GM10266 (cell line): ENCODE results near the gene NRP1.

Experiments used
- DNase-seq: peaks from one replicate; pipeline ENCODE4 v3.0.0; 2012; ENCODE audit errors: extremely low spot score
- TF ChIP-seq, protein P1 (sequence below): IDR thresholded peaks from 2 replicates; pipeline ENCODE4 v1.5.1; 2012; ENCODE audit warnings: mild to moderate bottlenecking, low read depth; ENCODE audit not compliant: control insufficient read depth, insufficient read depth; ENCODE audit errors: missing control alignments

NRP1 gene

DNA sequence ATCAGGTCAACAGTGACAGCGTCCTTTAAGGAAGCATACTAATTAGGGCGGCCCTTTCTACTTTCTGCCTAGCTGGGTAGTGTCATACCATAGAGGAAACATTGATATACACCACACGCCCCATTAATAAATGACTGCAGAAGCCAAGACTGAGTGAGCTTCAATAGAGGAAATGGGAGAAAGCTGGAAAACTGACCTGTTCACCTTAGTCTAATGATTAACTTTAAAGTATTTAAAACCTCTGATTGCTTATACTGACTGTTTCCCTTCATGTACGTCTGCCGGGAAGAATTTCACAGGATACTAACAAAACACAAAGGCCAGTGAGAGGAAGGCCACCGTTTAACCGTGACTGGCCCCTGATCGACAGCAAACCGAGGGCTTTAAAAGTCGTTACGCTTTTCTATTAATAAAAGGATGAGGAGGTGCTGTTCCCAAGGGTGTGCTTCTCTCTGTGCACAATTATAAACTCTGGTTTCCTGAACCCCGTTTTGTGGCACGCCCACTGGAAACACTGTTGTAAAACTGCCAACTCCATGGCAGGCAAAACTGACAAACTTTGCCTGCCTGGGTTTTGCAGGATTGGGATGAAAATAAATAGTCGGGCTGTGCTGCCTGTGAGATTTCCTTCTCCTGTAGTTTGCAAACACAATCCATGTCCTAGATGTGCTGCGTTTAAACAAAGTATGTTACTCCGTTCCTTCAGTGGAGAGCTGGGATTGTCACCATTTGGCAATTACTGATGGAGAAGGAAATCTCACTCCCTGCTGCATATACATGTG is 137.6 kb downstream of the NRP1 start:
- DNase-seq = no peak
- TF ChIP-seq, protein P1, sequence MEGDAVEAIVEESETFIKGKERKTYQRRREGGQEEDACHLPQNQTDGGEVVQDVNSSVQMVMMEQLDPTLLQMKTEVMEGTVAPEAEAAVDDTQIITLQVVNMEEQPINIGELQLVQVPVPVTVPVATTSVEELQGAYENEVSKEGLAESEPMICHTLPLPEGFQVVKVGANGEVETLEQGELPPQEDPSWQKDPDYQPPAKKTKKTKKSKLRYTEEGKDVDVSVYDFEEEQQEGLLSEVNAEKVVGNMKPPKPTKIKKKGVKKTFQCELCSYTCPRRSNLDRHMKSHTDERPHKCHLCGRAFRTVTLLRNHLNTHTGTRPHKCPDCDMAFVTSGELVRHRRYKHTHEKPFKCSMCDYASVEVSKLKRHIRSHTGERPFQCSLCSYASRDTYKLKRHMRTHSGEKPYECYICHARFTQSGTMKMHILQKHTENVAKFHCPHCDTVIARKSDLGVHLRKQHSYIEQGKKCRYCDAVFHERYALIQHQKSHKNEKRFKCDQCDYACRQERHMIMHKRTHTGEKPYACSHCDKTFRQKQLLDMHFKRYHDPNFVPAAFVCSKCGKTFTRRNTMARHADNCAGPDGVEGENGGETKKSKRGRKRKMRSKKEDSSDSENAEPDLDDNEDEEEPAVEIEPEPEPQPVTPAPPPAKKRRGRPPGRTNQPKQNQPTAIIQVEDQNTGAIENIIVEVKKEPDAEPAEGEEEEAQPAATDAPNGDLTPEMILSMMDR = no peak

DNA sequence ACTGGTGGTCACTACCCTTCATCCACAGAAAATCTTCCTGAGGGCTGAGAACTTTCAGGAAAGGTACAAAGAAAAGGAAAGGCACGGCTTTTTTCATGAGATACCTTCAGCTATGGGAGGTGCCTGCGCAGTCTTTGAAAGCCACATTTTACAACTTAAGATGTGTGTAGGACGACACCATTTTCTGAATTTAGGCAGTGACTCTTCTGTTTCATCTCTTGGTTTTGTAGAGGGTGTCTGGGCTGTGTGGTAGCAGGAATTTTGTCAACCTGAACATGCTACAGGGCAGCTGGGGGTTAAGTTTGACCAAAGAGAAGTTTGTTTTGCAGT is 138.1 kb downstream of the NRP1 start:
- TF ChIP-seq, protein P1 = no peak
- DNase-seq = no peak

DNA sequence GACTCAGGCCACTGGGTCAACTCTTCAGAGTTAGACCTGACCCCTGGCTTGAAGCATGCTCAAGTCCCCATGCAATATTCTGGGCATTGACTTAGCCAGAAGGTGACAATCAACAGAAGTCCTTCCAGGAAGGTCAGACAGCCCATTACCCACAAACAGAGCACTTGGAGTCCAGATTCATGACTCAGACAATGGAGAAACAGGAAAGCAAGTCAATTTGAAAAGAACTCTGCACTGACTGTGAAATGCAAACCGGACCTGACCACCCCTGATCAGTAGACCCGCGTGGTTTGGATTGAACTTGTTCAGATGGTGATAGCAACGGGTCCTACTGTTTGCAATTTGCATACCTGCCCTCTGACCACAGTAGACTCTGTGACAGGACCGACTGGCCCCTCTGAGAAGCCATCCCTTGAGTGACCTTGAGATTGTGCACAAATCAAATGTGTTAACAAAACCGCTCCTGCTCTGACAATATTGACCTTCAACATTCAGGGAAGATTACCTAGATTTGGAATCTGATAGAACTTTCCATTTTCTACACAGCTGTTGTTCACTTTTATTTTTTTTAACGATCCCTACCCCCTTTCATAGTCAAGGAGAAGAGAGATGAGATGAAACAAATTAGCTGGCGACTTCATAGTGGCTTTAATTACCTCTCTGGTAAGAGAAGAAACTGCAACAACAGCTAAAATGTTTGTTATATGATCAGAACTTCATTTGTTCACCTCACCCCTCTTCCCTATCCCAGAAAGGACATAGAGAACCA is 138.7 kb downstream of the NRP1 start:
- TF ChIP-seq, protein P1 = no peak
- DNase-seq = no peak

DNA sequence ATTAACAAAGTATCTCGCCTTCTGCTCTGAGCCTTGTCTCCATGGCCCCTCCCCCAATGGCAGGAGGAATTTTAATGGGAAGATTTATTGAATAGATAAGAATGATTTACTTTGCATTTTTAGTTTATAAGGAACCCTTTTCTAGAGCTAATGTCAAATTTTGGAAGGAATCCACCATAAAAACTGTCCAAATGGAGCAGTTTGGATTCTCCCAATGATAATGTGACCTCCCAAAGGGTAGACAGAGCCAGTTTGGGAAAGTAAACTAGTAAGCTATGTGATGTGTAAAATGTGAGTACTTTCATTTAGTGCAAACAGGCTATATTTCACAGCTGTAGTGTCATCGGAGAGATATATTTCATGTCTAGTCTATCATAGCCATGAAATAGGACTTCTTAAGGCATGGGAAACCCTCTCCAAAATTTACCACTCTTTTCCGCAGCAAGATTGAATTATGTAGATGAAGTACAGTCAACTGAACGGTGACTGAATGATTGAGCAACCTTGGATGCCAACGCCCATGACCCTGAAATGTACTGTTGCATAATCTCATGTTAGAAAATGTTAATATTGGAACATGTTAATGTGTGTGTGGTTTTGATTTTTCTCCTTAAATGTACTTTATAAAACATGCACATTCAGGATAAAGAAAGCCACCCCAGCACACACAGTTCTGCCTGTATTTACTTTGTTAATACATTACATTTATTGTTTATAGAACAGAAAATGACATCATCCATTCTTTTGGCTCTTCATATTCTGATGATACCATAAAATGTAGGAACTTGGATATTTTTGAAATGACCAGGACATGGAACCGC is 140.6 kb downstream of the NRP1 start:
- TF ChIP-seq, protein P1 = no peak
- no peak for DNase-seq

DNA sequence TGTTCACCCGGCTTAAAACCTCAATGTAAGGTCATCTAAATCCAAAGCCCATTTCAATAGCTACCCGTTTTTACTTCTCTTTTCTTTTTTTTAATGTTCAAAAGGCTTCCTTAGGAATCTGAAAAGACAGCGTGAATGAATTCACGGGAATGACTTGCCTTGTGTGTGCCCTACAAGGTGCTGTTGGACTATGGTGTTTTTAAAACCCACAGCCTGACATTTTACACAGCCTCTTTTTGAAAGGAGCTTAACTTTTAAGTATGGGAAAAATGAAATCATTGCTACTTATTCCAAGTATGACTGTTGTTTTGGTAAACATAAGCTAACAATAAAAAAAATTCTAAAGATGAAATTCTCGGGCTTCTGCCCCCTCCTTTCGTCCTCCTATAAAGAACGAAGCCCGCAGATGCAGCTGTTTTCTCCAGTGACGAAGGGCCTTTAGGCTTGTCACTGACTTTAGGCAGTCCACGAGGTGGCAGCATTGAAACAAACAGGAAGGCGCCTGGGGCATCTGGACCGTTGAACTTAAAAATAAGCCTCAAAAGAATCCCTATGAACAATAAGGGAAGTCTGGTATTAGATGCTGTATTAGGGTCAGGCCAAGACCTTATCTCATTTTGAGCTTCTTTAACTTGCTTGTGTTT is 141.3 kb downstream of the NRP1 start:
- TF ChIP-seq, protein P1 = peak; percentile 74
- peak; percentile 53 for DNase-seq

DNA sequence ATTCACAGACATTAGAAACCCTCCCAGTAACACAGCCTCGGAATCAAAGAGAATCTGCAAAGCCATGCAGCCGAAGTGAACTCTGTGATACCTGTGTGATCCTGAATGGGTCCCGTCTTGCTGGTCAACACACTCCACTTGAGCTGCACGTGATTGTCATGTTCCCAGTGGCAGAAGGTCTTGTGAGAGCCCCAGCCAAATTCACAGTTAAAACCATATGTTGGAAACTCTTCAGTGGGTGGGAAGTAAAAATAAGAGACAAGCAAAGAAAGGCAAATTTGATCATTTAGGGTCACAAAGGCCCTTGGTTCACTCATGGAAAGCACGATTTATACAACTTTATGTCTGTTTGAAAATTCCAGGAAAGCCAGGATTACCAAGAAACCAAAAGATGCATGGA is 142.3 kb downstream of the NRP1 start:
- TF ChIP-seq, protein P1 = no peak
- DNase-seq = no peak
